Effector CD4-positive, alpha-beta T cell (primary cell): ENCODE data around the gene GNAI2.
"Not testable (repeated sequence)": the region's sequence is repeated elsewhere in the genome, so short reads cannot be mapped to it uniquely, and the experiment has no call there.

Source experiments
- DNase-seq: peaks from one replicate; pipeline ENCODE4 v3.0.0-alpha.2; 2020

Gene GNAI2

DNA sequence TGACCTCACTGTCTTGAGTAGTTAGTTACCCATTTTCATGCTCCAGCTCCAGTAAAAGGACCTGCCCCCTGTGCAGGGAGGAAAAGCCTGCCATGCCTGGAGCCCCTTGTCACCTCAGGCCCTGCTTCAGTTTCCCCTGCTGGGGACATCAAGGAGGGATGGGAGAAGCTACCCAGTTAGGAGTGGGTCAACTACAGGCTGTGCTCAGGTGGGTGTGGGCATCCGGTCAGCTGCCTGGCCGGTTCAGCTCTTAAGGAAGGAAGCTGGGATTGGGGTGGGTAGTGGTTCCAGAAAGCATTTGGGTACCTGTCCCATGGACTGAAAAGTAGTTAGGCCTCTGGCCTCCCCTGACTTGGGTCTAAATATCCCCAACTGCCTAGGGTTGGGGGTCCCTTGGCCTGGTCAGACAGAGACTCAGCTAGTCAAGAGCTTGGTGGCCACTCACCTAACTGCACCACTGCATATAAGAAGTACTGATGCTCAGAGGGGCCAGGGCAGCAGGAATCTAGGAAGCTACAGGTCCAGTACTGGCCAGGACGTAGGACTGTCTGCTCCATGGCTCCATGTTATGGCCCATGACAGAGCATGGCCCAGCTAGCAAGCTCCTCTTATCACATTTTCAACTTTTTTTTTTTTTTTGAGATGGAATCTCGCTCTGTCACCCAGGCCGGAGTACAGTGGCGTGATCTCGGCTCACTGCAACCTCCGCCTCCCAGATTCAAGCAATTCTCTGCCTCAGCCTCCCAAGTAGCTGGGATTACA, 43.4 kb downstream of the GNAI2 start:
- DNase-seq: no peak

DNA sequence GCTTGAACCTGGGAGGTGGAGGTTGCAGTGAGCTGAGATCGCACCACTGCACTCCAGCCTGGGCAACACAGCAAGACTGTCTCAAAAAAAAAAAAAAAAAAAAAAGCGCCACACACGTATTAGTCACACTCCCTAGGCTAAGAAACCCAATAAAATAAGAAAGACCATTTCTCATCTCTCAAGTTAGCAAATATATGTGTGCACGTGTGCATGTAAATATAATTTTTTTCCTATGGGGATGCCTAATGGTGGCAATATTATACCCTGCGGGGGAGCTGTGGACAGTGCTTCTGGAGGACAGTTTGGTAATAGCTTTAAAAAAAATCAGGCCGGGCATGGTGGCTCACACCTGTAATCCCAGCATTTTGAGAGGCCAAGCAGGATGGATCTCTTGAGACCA, 48.1 kb downstream of the GNAI2 start:
- not testable (repeated sequence) for DNase-seq

DNA sequence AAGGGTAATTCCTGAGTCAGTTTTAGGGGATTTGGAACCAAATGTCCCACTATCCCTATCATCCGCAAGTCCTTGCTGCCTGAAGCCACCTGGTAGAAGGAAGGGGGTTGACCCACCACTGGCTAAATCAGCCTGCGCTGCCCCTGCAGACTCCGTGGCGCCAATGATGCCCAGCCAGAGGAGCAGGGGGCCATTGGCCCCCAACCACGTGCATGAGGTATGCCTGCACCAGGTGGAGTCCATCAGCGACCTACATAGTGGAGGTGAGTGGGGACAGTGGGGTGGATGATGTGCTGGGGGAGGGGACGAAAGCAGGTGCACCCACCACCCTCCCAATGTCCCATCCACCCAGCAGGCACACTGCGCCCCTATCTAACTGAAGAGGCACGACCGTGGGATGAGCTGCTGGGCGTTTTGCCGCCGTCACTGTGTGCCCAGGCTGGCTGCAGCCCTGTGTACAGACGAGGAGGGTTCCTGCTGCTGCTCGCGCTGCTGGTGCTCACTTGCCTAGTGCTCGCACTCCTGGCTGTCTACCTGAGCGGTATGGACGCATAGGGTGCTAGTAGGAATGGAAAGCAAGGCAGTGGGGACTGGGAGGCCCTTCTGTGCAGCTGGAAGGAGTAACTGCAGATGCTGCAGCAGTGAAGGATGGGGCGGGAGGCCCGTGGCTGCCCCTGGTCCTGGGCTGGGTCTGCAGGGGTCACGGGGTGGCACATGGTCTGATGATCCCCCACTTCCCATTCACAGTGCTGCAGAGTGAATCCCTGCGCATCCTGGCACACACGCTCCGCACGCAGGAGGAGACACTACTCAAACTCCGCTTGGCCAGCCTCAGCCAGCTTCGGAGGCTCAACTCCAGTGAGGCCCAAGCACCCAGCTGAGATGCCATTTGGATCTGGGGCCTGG, 50.6 kb downstream of the GNAI2 start:
- no peak for DNase-seq

DNA sequence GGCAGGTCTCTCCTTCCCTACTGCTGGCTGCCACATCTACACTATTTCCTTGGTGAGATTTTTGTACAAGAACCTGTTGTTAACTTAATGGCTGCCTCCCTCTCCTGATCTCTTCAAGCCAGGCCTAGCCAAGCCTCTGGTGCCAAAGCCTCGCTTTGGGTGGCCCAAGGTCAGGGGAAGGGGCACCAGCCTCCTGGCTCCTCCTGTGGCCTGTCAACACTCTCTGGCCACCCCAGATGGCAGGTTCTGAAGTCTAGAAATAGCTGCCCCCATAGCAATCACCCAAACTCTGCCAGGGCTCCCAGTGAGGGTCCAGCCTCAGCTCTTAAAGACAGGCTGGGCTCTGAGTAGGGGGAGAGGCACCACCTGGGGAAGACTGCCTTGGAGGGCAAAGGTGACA, 51.3 kb downstream of the GNAI2 start:
- no peak for DNase-seq

DNA sequence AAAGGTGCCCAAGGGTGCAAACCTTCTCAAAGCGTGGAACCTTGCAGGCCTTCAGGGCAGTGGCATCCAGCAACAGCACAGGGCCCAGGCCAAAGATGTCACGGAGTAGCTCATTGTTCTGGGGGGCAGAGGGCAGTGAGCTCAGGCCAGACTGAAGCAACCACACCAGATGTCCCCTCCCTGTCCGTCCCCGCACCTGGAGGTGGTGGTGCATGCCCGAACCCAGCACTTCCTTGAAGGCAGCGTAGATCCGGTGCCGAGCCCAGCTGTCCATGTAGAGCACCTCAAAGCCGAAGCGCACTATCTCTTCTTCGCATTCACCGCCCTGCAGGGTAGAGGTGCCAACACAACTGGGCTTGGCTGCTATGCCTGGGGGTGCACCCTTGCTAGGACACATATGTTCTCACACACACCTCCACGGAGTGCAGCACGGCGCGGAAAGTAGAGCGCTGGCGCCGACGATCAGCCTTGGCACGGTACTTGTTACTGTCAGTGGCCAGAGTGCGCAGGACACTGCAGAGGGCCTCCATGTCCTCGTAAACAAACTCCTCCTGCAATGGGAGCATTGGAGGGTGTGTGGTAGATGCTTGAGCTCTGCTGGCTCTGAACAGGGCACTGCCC, 52.5 kb downstream of the GNAI2 start:
- no peak for DNase-seq

DNA sequence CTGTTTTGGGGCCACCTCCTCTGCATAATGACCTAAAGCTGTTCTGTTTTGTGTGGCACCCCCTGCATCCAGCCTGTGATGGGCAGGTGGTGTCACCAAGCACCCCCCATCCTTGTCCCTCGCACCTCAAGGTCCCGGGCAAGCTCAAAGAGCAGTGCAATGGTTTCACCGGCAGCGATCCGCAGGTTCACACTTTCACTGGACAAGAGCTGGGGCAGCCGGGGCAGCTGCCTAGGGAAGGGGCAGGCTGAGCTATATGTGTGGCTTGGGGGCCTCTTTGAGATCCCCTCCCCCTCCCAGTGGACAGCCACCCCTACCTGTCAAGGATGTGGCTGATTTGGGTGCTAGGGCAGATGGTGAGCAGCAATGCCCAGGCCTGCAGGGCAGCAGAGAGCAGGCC, 53.1 kb downstream of the GNAI2 start:
- DNase-seq: no peak

DNA sequence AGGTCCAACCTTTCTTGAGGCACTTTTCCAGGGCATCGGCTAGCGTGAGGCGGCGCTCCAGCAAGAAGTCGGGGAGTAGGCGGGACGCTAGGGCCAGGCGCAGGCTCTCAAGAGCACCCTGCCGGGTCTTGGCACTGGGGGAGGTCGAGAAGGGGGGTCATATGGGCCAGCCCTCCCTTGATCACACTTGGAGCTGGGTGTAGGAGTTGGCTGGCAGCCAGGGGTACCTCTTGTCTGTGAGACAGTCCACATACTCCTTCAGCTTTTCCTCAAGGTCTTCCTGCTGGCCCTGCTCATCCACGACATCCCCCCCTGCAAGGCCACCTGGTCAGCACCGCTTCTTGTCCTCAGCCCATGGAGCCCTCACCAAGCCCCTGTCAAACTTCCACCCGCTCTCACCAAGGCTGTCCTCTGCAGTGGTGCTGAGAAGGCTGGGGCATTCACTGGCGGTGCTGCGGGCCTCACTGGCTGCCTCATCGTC, 54.2 kb downstream of the GNAI2 start:
- no peak for DNase-seq

DNA sequence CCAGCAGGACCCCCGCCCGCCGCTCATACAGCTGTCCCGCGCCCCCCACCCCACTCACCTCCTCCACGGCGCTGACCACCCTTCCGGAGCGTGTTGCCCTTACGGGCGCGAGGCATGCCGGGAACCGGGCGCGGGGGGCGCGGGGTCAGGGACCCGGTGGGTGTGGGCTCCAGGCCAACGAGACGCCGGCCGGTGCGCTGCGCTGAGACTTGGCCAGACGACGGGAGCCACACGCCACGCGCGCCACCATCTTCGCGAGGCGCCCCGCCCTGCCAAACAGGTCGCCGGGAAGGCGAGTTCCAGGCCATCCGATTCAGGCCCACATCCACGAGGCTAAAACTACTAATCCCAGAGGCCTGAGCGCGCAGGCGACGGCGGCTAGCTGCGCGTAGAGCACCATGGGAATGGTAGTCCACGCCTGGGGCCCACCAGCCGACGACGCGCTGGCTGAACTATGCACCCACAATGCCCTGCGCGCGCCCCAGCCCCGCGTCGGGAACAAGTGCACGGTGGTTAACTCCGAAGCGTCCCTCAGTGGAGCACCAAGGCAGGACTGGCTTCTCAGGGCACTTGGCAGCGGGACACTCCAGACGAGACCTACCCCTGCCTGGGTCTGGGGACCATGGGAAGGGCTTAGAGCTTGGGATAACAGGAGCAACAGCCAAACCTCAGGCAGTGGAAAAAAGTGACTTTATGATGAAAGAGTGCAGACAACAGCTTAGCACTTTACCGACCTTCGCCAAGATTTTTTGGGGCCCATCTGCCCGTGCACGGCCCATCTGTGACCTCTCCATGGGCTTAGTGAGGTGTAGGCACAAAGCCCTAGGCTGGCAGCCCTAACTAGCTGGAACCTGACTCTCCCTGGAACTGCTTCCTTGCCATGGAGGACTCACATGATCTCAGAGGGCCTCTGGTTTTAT, 56.4 kb downstream of the GNAI2 start, which contains the start of gene IFRD2:
Gene IFRD2, minus strand, starts transcription at position 271 of the 920 bp plus-strand sequence. Its CDS starts 155 bp downstream, at position 116.
- peak; percentile 95 for DNase-seq

DNA sequence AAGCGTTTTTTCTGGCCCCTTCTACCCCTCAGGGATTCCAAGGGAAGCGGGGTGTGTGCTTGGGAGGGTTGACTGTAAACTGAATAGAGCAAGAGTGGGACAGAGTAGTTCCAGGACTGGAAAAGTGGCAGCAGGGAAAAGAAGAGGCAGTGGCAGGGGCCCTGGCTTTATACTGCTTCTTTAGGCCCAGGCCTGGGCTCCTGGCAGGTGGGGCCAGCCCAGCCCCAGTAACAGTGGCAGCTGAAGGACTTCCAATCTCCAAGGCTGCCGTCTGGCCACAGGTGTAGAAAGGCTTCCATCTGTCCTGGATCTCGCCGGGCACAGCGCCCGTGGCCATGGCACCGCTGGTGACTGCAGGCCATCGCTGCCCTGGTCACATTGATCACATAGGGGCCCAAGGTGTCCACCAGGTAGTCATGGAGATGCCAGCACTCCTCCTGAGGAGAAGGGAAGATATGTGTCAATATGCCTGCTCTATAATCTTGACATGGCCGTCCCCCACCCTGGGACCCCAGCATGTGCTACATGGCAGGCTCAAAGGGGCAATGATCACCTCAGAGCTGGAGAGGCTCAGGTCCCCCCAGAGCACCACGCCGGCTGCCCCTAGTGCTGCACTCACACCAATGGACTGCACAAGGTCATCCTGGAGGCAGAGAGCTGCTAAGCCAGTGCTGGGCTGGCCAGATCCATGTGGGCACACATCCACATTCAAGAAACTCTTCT, 57.2 kb downstream of the GNAI2 start:
- DNase-seq: no peak

DNA sequence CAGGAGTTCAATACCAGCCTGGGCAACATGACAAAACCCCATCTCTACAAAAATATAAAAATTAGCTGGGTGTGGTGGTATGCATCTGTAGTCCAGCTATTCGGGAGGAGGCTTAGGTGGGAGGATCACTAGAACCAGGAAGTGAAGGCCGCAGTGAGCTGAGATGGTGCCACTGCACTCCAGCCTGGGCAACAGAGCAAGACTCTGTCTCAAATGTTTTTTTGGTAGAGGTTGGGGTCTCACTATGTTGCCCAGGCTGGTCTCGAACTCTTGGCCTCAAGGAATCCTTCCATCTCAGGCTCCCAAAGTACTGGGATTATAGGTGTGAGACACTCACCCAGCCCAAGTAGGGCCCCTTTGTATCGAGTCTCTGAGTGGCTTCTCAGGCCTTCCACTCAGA, 58.1 kb downstream of the GNAI2 start:
- no peak for DNase-seq

DNA sequence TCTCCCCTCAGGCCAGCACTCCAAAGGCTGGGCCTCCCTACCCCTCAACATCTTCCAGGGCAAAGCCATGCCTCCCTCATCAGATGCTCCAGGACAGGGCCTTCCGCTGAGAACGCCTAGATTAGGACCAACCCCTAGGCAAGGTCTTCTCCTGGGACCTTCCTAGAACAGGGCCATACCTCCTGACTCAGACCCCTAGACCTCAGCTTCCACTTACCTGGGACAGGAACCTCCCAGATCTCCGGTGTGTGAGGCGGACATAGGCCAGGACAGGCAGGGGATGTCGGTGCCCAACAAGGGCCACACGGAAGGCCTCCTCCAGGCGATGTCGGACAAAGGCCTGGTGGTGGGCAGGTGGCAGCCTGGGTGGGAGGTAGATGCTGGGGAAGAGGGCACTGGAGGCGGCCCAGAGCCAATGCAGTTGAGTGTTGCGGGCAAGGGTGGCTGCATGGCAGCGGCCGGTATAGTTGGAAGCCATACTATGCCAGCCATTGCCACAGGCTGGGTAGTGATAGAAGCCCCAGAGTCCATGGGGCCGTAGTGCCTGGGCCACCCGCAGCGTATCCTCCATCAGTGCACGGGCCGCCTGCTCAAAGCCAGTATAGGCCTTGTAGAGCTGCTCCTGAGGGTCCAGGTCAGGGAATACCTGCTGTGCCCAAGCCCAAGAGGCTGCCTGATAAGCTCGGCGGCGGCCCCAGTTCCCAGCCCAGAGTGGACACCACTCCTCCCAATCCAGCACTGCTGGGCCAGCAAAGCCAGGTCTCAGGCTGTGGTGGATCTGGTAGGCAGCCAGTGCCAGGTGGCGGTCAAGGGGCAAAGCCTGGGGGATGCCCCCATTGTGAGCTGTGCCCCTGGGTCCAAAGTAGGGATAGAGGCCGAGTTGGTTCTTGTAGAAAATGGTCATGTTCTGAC, 58.7 kb downstream of the GNAI2 start:
- DNase-seq: no peak

DNA sequence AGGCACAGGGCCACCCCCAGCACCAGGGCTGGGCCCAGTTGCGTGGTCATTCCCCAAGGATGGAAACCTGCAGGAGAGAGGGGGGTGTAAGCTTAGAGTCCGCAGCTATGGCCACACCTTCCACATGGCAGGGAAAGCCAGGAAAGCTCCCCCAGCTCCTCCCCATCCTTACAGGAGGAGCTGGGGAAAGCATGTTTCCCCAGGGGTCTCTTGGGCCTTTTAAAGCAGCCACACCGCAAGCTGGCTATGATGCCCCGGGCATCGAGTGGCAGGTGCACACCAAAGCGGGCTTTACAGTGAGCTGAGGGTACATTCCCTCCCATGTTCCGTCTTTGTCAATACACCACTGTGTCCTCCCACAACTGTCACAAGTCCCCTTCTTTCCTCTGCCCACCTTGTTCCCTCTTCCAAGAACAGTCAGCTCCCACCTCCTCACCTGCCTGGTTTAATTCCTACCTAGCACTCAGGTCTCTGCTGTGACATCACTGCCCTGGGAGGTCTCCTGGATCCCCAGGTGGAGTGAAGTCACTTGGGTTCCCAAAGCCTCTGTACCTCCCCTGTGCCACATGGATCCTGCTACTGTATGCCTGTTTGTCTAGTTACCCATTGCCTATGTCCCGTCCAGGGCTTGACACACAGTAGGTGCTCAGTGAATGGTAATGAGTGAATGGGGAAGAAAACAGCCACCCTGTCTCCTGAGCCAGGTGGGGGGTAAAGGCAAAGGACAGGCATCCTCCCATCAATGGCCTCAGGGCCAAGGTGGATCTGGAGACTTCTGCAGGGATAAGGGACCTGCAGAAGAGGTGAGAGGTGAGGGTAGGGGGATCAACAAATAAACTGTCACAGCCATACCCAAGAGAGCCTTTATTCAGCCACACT, 59.8 kb downstream of the GNAI2 start:
- DNase-seq: no peak

DNA sequence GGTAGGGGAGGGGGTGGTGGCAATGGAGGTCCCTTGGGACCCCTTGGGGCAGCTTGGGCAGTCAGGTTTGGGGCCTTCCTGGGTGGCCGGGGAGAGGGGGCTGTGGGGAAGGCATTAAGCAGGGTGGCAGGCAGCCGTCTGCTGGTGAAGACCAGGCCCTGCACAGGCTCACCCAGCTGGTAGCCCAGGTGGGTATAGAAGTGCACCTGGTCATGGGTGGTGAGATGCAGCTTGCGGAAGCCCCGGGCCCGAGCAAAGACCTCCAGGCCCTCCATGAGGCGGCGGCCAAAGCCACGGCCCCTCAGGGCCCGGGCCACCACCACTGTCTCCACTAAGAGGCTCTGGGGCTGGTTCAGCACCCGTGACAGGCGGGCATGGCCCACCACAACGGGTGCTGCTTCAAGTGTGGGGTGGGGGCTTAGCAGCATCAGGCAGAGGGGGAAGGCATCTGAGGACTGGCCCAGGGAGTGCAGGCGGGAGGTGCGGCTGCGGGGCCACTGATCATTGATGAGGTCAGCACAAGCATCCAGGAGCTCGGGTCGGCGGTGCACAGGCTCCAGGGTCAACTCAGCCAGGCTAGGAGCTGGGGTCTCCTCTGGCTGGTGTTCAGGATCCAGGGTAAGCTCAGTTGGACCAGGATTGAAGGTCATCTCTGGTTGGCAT, 60.8 kb downstream of the GNAI2 start:
- no peak for DNase-seq

DNA sequence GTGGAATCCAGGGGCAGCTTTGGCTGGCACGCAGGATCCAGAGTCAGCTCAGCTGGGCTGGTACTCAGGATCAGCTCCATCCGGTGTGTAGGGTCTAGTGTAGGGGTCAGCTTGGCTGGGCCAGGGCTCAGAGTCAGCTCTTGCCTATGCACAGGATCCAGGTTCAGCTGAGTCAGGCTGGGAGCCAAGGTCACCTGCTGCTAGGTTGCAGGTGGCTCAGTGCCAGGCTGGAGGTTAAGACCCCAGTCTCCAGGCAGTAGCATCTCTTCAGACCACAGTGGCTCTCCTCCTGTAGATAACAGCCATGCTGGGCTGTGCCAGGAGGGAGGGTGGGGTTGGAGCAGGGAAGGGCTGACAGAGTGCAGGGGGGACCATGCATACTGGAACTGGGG, 61.4 kb downstream of the GNAI2 start:
- DNase-seq: no peak

DNA sequence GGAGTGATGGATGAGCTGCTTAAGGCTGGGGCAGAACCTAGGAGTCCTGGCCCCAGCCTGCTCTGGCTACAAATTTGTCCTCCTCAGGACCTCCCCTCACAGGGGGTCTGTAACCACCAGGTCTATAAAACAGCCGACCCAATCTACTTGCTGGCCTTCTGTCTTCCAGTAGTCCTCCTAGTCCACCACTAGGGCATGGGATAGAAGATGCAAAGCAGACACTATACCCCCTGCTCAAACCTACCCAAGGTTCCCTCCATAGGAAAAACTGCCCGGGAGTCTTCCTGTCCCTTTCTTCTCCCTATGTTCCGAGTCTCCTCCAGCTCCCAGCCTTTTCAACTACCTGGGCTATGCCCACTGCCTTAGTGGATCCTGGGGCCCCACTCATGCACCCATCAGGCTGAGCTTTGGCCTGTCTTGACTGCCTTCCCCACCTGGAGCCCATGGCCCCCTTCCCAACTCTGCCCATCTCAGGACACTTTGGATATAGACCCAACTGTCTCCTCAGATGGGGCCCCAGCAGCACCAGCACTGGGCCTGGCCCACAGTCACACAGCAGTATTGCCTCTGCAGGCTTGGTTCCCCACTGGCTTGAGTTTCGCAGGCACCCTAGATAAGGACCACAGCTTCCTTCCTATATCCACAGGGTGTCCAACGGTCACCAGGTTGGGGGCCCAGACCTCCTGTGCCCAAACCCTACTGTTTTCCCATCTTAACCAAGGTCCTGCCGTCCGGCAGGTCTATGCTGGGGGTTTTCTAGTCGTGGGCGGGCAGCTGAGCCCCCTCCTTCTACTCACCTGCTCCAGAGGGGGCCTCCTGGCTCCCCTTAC, 62.1 kb downstream of the GNAI2 start:
- no peak for DNase-seq

DNA sequence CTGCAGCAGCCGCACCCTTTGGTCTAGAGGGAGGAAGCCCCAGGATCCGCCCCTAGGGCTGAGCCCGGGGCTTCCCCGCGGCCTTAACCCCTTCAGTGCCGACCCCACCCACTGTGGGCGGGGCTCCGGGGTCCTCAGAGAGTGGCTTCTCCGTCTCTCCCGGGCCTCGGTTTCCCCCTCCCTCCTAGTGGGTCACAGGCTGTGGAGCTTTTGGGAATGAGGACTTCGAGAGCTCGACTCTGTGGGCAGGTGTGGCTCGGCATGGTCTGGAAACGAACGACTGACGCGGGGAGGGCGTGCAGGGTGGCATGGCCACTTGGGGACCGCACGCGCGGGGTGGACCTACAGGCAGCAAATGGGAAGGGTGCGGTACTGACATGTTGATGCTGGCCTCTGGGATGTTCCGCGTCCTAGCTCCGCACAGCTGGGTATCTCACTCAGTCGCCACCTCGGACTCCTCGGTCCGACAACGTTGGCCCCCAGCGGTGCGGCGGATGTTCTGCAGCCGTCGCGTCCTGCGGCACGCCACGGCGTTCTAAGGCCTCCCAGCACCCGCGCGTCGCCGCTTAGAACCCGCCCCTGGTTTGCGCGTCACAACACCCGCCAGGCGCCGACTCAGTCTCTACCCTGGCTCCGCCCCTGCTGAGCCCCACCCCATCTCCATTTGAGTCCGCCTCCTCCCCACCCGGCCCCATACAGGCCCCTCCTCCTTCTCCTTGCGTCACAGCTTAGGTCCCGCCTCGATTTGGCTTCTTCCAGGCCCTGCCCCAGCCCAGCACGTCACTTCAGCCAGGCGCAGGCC, 63.0 kb downstream of the GNAI2 start, which contains the start of the genes HYAL3 and NAA80:
Gene HYAL3, minus strand, starts transcription at position 570 of the 802 bp plus-strand sequence. CDS start 3,803 bp downstream, outside the sequence.
Gene NAA80, minus strand, starts transcription at position 570 of the 802 bp plus-strand sequence. CDS start 1,942 bp downstream, outside the sequence.
- DNase-seq: peak; percentile 97

DNA sequence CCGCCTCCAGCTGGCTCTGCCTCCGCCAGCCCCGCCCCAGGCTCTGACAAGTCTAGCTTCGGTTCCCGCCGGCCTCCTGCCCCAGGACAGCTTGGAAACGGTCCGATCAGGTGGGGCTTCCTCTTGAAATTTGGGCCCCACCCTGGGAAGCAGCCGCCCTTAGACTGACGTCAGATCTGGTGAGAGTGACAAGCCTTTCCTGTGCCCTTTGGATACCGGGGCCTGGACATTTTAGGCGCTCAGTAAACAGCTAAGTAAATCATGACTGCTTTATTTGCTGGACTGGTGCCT, 63.6 kb downstream of the GNAI2 start:
- no peak for DNase-seq
